Thoracic aorta (tissue), 2 donors: Measurements from ENCODE around the gene LAMA1. TPM values are rescaled to one million over a fixed set of nuclear protein-coding genes. Genes with fewer than 3 reads are reported as not detected.

Experiments
- ATAC-seq: fragments of 150-250 bp; one replicate; pipeline ENCODE4 v1.8.0; 2017; ENCODE audit warnings: low read depth; ENCODE audit not compliant: insufficient number of reproducible peaks, low FRiP score
- DNase-seq: peaks from one replicate; pipeline ENCODE4 v3.0.0-alpha.2; 2020; ENCODE audit warnings: low spot score
- H3K27ac ChIP-seq, 2 donors: fragments of 200-600 bp; sonication (generic); 1 replicate in 1 of 2; 2 replicates in 1 of 2; pipeline ENCODE4 v1.5.1; 2016; ENCODE audit warnings: mild to moderate bottlenecking in 2 of 2, moderate library complexity in 2 of 2
- H3K27me3 ChIP-seq: fragments of 200-600 bp; sonication (generic); replicated peaks from 2 replicates; pipeline ENCODE4 v1.6.0; 2016; ENCODE audit warnings: mild to moderate bottlenecking; ENCODE audit not compliant: insufficient read depth
- H3K36me3 ChIP-seq: fragments of 200-600 bp; sonication (generic); one replicate; pipeline ENCODE4 v1.5.1; 2016
- H3K4me1 ChIP-seq, 2 donors: fragments of 200-600 bp; sonication (generic); 1 replicate in 1 of 2; 2 replicates in 1 of 2; pipeline versions ENCODE4 v1.5.1 to v1.6.0; 2016; ENCODE audit warnings: low read depth in 2 of 2, mild to moderate bottlenecking in 1 of 2; ENCODE audit not compliant: control insufficient read depth in 1 of 2
- H3K4me3 ChIP-seq: fragments of 200-600 bp; sonication (generic); 2 replicates; pipeline ENCODE4 v1.5.1; 2016; ENCODE audit warnings: mild to moderate bottlenecking
- H3K9me3 ChIP-seq: fragments of 200-600 bp; sonication (generic); 2 replicates; pipeline ENCODE4 v1.5.1; 2016
- total RNA-seq, 2 donors: library from RNA; depleted of rRNA; stranded (reverse); fragments of >200 nt; gene quantifications; one replicate each; pipeline versions ENCODE4 v1.1.0 to v1.2.3, GENCODE V29; 2016
- TF ChIP-seq, protein P1 (sequence below): fragments of 200-600 bp; sonication (generic); IDR thresholded peaks from one replicate; pipeline ENCODE4 v1.5.1; 2019; ENCODE audit warnings: antibody characterized with exemption

Gene LAMA1
- total RNA-seq, 2 donors from 2014 or later = 0.56 TPM; not detected in 1

DNA sequence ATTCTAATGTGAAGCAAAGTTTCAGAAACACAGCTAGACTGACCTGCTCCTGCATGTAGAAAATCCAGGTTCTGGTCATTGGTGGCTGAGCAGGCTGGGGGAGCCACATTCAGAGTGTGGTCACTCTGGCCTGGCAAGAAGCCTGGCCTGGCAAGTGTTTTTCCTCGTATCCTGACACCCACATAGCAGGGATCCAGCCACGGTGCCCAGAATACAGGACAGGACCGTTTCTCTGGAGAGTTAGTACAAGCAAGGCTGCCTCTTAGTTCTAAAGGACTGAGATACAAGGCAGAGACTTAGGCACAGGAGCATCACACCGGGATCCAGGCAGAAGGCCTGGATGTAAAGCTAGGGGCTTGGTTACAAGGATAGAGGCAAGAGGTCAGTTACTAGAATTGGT, 4.8 kb upstream of the LAMA1 start:
- no peak for ATAC-seq
- DNase-seq = no peak
- H3K27me3 ChIP-seq = no peaks in the 10 kb centered on the region
- no peak overlapping the region for H3K27ac ChIP-seq
- H3K4me1 ChIP-seq = peaks cover 0 to 5% of the 10 kb centered on the region in 2 donors
- H3K4me3 ChIP-seq = no peak overlapping the region
- H3K9me3 ChIP-seq = no peaks in the 10 kb centered on the region
- TF ChIP-seq, protein P1, sequence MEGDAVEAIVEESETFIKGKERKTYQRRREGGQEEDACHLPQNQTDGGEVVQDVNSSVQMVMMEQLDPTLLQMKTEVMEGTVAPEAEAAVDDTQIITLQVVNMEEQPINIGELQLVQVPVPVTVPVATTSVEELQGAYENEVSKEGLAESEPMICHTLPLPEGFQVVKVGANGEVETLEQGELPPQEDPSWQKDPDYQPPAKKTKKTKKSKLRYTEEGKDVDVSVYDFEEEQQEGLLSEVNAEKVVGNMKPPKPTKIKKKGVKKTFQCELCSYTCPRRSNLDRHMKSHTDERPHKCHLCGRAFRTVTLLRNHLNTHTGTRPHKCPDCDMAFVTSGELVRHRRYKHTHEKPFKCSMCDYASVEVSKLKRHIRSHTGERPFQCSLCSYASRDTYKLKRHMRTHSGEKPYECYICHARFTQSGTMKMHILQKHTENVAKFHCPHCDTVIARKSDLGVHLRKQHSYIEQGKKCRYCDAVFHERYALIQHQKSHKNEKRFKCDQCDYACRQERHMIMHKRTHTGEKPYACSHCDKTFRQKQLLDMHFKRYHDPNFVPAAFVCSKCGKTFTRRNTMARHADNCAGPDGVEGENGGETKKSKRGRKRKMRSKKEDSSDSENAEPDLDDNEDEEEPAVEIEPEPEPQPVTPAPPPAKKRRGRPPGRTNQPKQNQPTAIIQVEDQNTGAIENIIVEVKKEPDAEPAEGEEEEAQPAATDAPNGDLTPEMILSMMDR = no peak
- no peaks in the 10 kb centered on the region for H3K36me3 ChIP-seq

DNA sequence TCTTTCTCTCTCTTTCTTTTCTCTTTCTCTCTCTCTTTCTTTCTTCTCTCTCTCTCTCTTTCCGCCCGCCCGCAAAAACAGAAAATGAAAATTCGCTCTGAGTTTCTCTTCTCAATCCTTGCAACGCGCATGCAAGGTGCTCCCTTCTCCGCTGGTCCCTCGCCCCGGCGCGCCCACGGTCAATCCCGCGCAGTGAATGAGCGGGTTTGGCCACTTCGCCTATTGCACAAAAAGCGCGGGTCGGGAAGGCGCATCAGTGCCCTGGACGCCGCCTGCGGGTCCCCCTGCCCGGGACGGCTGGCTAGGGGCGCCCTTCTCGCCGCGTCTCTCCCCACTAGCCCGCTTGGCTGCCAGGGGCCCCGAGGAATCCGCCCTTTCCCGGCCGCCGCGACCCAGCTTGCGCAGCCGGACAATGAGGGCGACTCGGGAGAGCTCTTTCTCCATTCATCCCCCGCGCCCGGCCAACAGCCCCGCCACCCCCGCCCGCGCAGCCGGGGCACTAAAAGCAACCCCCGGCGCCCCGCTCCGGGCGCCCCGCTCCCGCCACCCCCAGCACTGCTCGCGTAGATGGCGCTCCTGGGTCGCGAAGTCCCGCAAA, 706 bp downstream of the LAMA1 start:
- no peak for ATAC-seq
- TF ChIP-seq, protein P1 = no peak

DNA sequence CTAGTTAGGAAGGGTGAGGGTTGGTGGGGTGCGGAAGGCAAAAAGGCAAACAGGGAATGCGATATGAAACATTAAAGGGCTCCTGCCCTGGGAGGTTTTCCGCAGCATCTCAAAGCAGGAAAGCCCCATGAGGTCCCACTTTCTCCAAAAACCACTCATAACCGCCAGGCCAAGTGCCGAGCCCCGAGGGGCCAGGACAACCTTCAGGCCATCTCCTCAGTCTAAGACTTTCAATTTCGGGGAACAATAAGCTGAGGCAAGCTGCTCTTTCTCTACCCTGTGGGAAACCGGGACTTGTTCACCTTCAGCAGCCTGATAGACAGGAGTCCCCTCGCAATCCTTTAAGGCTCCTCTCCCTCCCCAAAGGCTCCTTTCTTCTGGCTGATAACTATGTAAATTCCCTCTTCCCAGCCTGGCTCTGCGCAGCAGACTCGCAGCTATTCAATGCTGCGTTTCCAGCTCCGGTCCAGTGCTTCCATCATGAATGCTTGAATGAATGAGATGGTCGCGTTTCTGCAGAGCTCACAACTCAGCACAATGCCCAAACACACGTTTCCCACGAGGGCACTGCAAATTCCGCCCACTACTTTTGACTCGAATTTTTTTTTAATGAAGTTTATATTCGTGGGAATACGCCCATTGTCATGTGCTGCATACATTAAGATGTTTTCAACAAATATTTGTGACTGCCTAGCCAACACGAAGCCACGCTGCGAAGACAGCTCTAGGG, 1.4 kb downstream of the LAMA1 start:
- ATAC-seq = no peak
- no peaks in the 10 kb centered on the region for H3K9me3 ChIP-seq
- no peaks in the 10 kb centered on the region for H3K27me3 ChIP-seq
- H3K27ac ChIP-seq = no peak overlapping the region
- H3K36me3 ChIP-seq = no peaks in the 10 kb centered on the region
- TF ChIP-seq, protein P1 = no peak
- H3K4me3 ChIP-seq = peak overlapping the region; percentile 72
- no peak for DNase-seq
- peaks cover 10 to 22% of the 10 kb centered on the region in 2 donors for H3K4me1 ChIP-seq

More for the DNA sequence above, 706 bp downstream of the LAMA1 start:
- Histone ChIP-seq H3K9me3 (no peaks in the 10 kb centered on the region), H3K27me3 (no peaks in the 10 kb centered on the region), H3K4me1 (peaks cover 10 to 22% of the 10 kb centered on the region in 2 donors), H3K4me3 (peak overlapping the region; percentile 72), H3K27ac (no peak overlapping the region), H3K36me3 (no peaks in the 10 kb centered on the region)
- DNase-seq = no peak

DNA sequence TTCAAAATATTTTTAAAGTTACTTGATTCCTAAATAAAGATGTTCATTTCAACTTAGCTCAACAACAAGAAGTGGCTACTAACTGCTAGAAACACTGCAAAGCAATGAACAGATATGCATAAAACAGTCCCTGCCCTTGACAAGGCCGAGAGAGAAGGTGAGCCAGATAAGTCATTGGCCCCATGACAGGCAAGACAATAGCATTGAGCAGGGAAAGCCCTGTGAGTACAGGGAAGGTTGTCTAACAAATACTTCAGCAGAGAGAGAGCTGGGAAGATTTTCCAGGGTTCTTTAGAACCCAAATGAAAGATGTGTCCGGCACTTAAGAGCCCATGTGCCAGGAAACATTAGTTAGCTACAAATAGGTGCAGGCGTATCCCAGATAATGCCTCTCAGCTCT, 4.7 kb downstream of the LAMA1 start:
- TF ChIP-seq, protein P1 = no peak
- Histone ChIP-seq H3K4me3 (no peak overlapping the region), H3K27ac (no peak overlapping the region), H3K27me3 (no peaks in the 10 kb centered on the region), H3K9me3 (no peaks in the 10 kb centered on the region), H3K36me3 (no peaks in the 10 kb centered on the region), H3K4me1 (peaks cover 10 to 22% of the 10 kb centered on the region in 2 donors)
- ATAC-seq = no peak
- no peak for DNase-seq

DNA sequence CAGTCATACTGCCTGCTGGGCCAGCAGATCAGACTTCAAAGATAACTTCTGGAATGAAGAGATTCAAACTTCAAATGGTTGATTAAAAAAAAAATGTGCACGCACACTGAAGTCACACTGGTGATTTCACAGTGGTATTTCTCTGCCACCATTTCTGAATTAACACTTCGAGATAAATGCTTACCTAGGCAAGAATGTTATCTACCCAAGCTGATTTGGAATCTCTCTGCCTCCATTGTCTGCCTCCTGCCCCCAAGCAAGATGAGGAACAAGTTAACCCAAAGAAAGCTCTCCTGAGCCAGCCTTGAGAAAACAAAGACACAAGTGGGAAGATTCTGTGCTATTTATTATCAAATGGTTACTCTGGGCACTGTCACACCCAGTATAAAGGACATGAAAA, 6.5 kb downstream of the LAMA1 start:
- H3K4me1 ChIP-seq = peaks cover under 1 to 5% of the 10 kb centered on the region in 2 donors
- H3K9me3 ChIP-seq = no peaks in the 10 kb centered on the region
- H3K36me3 ChIP-seq = no peaks in the 10 kb centered on the region
- DNase-seq (no peak), ATAC-seq (no peak)
- H3K4me3 ChIP-seq = no peak overlapping the region
- TF ChIP-seq, protein P1 = no peak
- no peak overlapping the region for H3K27ac ChIP-seq
- H3K27me3 ChIP-seq = no peaks in the 10 kb centered on the region
